Kidney tubule cell (primary cell): ENCODE data around the gene MCOLN1.
A peak's percentile ranks its signal among the peaks of the same experiment; 100 is the strongest.

Experiments
- DNase-seq: peaks from one replicate; pipeline ENCODE4 v3.0.0-alpha.2; 2018; ENCODE audit warnings: low spot score

MCOLN1 gene

DNA sequence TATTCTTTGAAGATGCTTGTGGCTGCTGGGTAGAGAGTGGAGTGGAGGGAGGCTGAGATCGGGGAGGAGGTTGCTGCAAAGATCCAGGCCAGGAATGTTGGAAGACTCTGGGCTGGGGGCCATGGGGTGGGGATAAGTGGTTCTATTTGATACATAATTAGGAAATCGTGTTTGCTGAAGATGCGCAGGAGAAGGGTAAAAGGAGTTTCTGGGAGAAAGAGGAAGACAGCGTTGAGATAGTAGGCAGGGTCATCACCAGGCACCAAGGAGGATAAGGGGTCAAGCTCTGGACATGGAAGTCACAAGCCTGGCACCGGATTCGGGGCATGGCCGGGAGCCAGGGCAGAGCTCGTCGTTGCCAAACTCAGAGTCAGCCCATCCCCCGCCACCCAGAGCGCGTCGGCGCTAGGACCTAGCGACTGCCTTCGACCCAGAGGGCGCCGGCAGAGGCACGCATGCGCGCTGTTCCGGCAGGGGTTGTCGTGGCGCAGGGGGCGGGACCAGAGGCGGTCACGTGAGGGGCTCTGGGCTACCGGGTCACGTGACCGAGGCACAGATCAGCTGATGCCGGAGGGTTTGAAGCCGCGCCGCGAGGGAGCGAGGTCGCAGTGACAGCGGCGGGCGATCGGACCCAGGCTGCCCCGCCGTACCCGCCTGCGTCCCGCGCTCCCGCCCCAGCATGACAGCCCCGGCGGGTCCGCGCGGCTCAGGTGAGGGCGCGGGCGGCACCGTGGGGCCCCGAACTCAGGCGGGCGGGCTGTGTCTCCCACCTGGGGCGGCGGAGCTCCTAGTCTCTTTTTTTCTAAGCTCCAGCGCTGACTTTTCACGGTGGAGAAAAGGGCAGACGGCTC lies at the start of gene MCOLN1:
MCOLN1 (plus strand) TSS at position 553 of the 851 bp plus-strand sequence; CDS start at position 680, 127 bp downstream.
- peak; percentile 96 for DNase-seq

- DNase-seq = no peak
Observed at GRCh38 chr19:7475665-7476064, 46.8 kb upstream of the MCOLN1 start.

- DNase-seq = no peak
Observed at GRCh38 chr19:7476241-7476640, 46.2 kb upstream of the MCOLN1 start.

DNA sequence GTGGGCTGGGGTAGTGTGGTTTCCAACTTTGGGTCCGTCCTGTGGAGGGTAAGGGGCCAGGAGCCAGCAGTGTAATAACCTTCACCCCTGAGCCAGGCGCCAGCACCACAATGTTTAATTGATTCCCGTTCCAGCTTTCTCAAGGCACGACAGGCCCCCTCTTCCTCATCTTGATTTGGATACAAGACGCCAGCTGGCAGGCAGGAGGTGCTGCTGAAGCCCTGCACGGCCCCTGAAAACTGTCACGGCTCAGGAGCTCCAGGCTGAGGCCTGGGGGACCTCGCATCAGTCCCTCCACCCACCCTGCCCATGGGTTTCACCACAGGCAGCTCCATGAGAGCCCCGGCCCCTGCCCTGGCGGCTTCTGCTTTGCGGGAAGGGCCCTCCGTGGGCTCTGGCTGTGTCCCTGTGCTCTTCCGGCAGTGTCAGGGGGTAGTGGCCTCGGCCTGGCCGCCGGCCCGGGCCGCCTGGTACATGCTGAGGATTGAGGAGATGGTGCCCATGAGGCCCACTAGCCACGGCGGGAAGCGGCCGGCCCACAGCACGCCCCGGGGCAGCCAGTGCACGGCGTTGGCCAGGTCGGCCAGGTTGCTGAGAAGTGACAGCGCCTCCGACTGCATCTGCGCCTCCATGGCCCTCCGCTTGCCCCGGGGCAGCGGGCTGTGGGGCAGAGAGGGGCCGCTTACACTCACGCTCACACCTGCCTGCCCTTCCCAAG lies 45.5 kb upstream of the MCOLN1 start:
- DNase-seq = no peak

- no peak for DNase-seq
Observed at GRCh38 chr19:7477758-7478157, 44.7 kb upstream of the MCOLN1 start.

DNA sequence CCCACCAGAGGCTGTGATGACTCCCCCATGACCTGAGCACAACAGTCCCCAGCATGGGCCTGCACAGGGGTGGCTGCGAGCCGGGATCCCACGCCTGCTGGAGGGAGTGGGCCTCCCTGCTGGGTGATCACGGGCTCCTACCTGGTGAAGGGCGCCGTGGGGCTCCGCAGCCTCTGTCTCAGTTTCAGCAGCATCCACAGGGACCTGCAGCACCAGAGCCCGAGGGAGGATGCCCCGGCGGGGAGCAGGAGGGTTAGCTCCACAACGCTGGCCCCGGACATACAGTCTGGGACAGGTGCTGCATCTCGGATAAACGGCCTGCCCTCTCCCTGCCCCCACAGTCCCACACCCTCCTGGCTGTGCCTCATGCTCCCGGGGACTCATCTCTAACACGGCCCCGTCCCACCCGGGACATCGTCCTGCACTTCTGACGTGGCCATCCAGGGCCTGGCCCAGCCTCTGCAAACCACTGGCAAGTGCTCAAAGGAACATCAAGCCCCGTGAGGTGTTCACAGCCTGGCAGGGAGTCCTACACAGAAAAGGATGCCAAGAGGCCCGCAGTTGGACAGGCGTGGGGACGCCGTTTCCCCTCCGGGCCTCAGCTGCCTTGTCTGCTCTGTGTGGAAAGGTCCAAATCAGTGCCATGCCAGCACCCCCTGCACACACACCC lies 44.1 kb upstream of the MCOLN1 start:
- DNase-seq = no peak

DNA sequence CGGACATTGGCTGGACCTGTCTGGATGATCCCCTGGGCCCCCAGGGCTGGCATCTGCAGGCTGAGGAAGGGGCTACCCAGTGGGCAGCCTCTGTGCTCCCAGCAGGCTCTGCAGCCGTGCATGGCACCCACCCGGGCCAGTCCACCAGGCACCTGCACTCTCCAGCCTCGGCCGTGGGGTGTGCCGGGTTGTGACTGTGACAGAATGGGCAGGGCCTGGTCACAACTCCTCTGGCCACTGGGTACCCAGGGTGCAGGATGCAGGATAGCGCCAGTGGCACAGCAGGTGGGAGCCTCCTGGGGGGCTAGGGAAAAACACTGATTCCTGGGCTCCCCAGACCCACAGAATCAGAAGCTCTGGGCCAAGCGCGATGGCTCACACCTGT lies 43.6 kb upstream of the MCOLN1 start:
- no peak for DNase-seq

- no peak for DNase-seq
Observed at GRCh38 chr19:7480222-7480969, 42.0 kb upstream of the MCOLN1 start.

DNA sequence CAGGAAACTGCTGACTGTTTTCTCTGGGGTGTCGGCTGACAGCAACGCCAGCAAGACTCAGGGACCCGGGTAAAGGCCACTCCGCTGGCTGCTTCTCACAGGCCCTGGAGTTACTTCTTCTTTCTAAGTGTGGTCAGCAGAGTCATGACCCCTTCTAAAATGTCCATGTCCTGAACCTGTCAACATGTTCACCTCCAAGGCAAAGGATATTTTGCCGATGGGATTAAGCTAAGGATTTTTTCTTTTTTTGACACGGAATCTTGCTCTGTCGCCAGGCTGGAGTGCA lies 41.5 kb upstream of the MCOLN1 start:
- DNase-seq = no peak

GRCh38 chr19:7482584-7483439 lies 39.6 kb upstream of the MCOLN1 start:
- no peak for DNase-seq

GRCh38 chr19:7483720-7484201 lies 38.7 kb upstream of the MCOLN1 start:
- DNase-seq = no peak

DNA sequence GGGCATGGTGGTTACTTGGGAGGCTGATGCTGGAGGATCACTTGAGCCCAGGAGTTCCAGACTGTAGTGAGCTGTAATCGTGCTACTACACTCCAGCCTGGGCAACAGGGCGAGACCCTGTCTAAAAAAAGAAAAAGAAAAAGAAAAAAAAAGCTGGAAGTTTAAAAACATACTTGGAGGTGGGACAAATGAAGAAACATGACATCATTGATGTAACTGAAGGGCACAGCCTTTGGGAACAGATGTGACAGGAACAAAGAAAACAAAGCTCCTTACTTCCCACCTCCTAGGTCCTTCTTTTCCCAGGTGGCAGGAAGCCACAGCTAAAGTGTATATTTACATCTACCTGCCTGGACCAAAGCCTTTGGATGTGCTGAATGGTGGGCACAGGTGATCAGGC lies 35.5 kb upstream of the MCOLN1 start:
- no peak for DNase-seq

- DNase-seq = peak; percentile 86
Observed at GRCh38 chr19:7488736-7489353, 33.6 kb upstream of the MCOLN1 start, which contains the start of gene PEX11G. Gene PEX11G (minus strand): TSS chr19:7489035. CDS start chr19:7489010, 25 bp downstream.

DNA sequence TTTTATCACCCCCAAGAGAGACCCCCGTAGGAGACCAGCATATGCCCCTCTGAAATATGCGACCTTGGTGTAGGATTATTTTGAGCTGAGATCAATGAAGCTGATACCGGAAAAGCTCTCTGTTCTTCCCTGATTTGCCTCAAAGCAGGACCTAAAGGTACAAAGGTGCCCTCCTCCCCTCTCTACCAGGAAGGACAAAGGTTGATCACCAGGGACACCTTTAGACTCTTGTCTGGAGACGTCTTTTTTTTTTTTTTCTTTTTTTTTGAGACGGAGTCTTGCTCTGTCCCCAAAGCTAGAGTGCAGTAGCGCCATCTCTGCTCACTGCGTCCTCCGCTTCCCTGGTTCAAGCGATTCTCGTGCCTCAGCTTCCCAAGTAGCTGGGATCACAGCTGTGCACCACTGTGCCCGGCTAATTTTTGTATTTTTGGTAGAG lies 32.8 kb upstream of the MCOLN1 start:
- DNase-seq = no peak

GRCh38 chr19:7492142-7492541 lies 30.3 kb upstream of the MCOLN1 start:
- DNase-seq = no peak

- DNase-seq = no peak
Observed at GRCh38 chr19:7492558-7492957, 29.9 kb upstream of the MCOLN1 start.

GRCh38 chr19:7494416-7495098 lies 27.9 kb upstream of the MCOLN1 start:
- peak; percentile 37 for DNase-seq

GRCh38 chr19:7497292-7497691 lies 25.1 kb upstream of the MCOLN1 start:
- no peak for DNase-seq

DNA sequence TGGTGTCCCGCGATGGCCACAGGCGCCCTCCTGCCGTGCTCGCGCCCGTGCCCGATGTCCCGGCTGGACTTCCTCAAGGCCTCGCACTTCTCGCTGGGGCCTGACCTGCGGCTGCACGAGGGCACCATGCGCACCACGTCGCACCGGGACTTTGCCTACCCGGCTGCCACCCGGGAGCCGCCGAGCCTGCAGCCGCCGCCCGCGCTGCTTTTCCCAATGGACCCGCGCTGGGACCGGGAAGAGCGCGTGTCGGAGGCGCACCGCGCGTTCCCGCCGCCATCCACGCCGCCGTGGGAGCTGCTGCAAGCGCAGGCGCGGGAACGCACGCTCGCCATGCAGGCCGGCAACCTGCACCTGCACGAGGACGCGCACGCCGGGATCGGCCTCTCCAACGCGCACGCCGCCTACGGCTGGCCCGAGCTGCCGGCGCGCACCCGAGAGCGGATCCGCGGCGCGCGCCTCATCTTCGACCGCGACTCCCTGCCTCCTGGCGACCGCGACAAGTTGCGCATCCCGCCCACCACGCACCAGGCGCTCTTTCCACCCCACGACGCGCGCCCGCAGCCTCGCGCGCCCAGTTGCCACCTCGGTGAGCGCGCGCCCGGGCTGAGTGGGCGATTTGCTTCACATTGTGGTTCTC lies 21.5 kb upstream of the MCOLN1 start:
- DNase-seq = peak; percentile 67
